Astrocyte (in vitro differentiated cells and primary cell): ENCODE measurements around the gene LRBA. TPM values are rescaled to one million over a fixed set of nuclear protein-coding genes. Genes with fewer than 3 reads are reported as not detected.

ENCODE experiments used
- DNase-seq: peaks from one replicate; pipeline ENCODE4 v3.0.0-alpha.2; 2010; ENCODE audit warnings: low read depth
- FAIRE-seq: peaks from 2 replicates; lab custom pipeline; 2011; peaks lifted over from hg19 to GRCh38; lab: Jason Lieb, UNC
- H2AFZ ChIP-seq: 2 replicates; pipeline ENCODE4 v1.6.0; 2012; ENCODE audit warnings: low read depth, low read length, inconsistent platforms
- H3K27ac ChIP-seq: 2 replicates; pipeline ENCODE4 v1.5.1; 2011; ENCODE audit warnings: low read depth, low read length, inconsistent platforms
- H3K27me3 ChIP-seq: 2 replicates; pipeline ENCODE4 v1.6.0; 2011; ENCODE audit warnings: low read length, inconsistent platforms; ENCODE audit not compliant: insufficient read depth
- H3K36me3 ChIP-seq: 2 replicates; pipeline ENCODE4 v1.5.1; 2011; ENCODE audit warnings: low read length, inconsistent platforms; ENCODE audit not compliant: insufficient read depth
- H3K4me1 ChIP-seq: 2 replicates; pipeline ENCODE4 v1.5.1; 2011; ENCODE audit warnings: low read length, inconsistent platforms; ENCODE audit not compliant: insufficient read depth
- H3K4me2 ChIP-seq: 2 replicates; pipeline ENCODE4 v1.6.0; 2012; ENCODE audit warnings: low read length, inconsistent platforms
- H3K4me3 ChIP-seq: 2 replicates; pipeline ENCODE4 v1.5.1; 2011; ENCODE audit warnings: low read depth, mild to moderate bottlenecking, low read length, inconsistent platforms; ENCODE audit not compliant: insufficient read depth
- H3K79me2 ChIP-seq: 2 replicates; pipeline ENCODE4 v1.6.0; 2012; ENCODE audit warnings: mild to moderate bottlenecking, low read length, inconsistent platforms; ENCODE audit not compliant: insufficient read depth
- H3K9ac ChIP-seq: 2 replicates; pipeline ENCODE4 v1.6.0; 2012; ENCODE audit warnings: mild to moderate bottlenecking, low read length, inconsistent platforms
- H3K9me3 ChIP-seq: 2 replicates; pipeline ENCODE4 v1.5.1; 2012; ENCODE audit warnings: low read depth, mild to moderate bottlenecking, low read length, inconsistent platforms; ENCODE audit not compliant: insufficient read depth
- H4K20me1 ChIP-seq: 2 replicates; pipeline ENCODE4 v1.6.0; 2012; ENCODE audit warnings: low read length, inconsistent platforms; ENCODE audit not compliant: insufficient read depth
- H3K27ac Mint-ChIP-seq: one replicate; pipeline ENCODE4 v1.8.0; 2021; ENCODE audit warnings: mild to moderate bottlenecking, mixed read lengths; ENCODE audit not compliant: unreplicated experiment
- H3K27me3 Mint-ChIP-seq: one replicate; pipeline ENCODE4 v1.8.0; 2021; ENCODE audit warnings: low read depth, mixed read lengths; ENCODE audit not compliant: unreplicated experiment
- H3K36me3 Mint-ChIP-seq: one replicate; pipeline ENCODE4 v1.8.0; 2021; ENCODE audit warnings: low read depth, mixed read lengths; ENCODE audit not compliant: unreplicated experiment
- H3K4me1 Mint-ChIP-seq: one replicate; pipeline ENCODE4 v1.8.0; 2021; ENCODE audit warnings: low read depth, mixed read lengths; ENCODE audit not compliant: unreplicated experiment
- H3K4me3 Mint-ChIP-seq: one replicate; pipeline ENCODE4 v1.8.0; 2021; ENCODE audit warnings: mild to moderate bottlenecking, moderate library complexity, mixed read lengths; ENCODE audit not compliant: unreplicated experiment
- H3K9me3 Mint-ChIP-seq: one replicate; pipeline ENCODE4 v1.8.0; 2021; ENCODE audit warnings: mild to moderate bottlenecking, mixed read lengths; ENCODE audit not compliant: unreplicated experiment
- EZH2 ChIP-seq: IDR thresholded peaks from 2 replicates; pipeline ENCODE4 v1.6.1; 2012; ENCODE audit warnings: mild to moderate bottlenecking, low read length, inconsistent platforms; ENCODE audit not compliant: insufficient read depth
- total RNA-seq: library from RNA; stranded (reverse); gene quantifications from 2 replicates; pipeline ENCODE4 v1.2.1, GENCODE V29; 2021
- TF ChIP-seq, protein P1 (sequence below): IDR thresholded peaks from 2 replicates; pipeline ENCODE4 v1.5.1; 2011; ENCODE audit warnings: low read depth, mild to moderate bottlenecking, inconsistent platforms, low read length, moderate library complexity; ENCODE audit not compliant: insufficient read depth

LRBA gene
- total RNA-seq, 1 donor from 2014 or later, result 25.3 TPM

DNA sequence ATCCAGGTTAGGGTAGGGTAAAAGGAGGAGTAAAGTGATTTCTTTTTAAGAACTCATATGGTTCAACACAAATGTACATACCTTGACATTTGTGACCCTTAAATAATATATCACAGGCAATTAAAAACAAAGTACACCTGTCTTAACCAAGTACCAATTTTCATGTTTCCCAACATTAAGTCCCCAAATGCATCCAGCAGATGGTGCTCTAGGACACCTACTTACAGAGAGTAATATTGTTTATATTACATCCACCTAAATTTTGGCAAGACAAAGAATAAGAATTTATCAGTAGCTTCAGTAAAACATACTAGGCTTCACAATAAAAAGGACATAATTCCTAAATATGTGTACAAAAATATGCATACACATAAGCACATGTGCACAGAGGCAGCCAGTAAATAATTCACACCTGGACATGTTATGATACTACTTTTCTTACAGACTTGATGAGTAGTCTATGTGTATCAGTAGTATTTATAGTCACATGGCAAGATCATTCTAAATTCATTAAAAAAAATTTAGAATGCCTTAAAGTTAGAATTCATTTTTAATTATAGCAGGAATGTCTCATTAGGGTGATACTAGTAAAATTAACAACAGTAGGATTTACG lies 717.1 kb downstream of the LRBA start:
- no peak overlapping the region for H3K4me2 ChIP-seq
- H3K27ac ChIP-seq, result no peak overlapping the region
- H3K79me2 ChIP-seq, result no peaks in the 10 kb centered on the region
- Mint-ChIP-seq H3K9me3 (no peaks in the 10 kb centered on the region), H3K36me3 (no peaks in the 10 kb centered on the region), H3K27ac (no peak overlapping the region), H3K27me3 (no peaks in the 10 kb centered on the region), H3K4me1 (peaks cover 10% of the 10 kb centered on the region), H3K4me3 (no peak overlapping the region)
- no peaks in the 10 kb centered on the region for H4K20me1 ChIP-seq
- no peak overlapping the region for H3K4me3 ChIP-seq
- TF ChIP-seq, protein P1, sequence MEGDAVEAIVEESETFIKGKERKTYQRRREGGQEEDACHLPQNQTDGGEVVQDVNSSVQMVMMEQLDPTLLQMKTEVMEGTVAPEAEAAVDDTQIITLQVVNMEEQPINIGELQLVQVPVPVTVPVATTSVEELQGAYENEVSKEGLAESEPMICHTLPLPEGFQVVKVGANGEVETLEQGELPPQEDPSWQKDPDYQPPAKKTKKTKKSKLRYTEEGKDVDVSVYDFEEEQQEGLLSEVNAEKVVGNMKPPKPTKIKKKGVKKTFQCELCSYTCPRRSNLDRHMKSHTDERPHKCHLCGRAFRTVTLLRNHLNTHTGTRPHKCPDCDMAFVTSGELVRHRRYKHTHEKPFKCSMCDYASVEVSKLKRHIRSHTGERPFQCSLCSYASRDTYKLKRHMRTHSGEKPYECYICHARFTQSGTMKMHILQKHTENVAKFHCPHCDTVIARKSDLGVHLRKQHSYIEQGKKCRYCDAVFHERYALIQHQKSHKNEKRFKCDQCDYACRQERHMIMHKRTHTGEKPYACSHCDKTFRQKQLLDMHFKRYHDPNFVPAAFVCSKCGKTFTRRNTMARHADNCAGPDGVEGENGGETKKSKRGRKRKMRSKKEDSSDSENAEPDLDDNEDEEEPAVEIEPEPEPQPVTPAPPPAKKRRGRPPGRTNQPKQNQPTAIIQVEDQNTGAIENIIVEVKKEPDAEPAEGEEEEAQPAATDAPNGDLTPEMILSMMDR, result peak; percentile 65
- no peak for TF ChIP-seq EZH2
- peak; percentile 48 for DNase-seq
- H3K9me3 ChIP-seq, result no peaks in the 10 kb centered on the region
- peaks cover 7% of the 10 kb centered on the region for H3K4me1 ChIP-seq
- H3K9ac ChIP-seq, result no peak overlapping the region
- peak; percentile 91 for FAIRE-seq
- H3K27me3 ChIP-seq, result no peaks in the 10 kb centered on the region
- no peak overlapping the region for H2AFZ ChIP-seq
- H3K36me3 ChIP-seq, result no peaks in the 10 kb centered on the region

DNA sequence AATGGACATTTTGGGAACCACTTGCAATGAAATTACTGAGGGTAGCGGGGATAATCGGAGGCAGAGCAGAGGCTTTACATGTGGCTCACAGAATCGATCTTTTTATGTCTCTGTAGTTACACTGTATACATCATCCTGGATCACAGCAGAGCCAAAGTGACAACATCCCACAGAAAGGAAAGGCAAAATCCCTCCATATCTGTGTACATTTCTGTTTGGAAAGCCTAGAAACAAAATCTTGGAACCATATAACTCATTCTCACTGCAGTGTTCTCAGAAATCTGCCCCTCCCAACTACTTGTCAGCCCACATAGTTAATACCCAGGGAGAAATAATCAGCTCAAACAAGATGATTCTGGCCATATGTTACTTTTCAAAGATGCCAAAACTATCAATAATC lies 725.2 kb downstream of the LRBA start:
- H3K9me3 ChIP-seq, result no peaks in the 10 kb centered on the region
- H3K4me3 ChIP-seq, result no peak overlapping the region
- Mint-ChIP-seq H3K27ac (no peak overlapping the region), H3K36me3 (no peaks in the 10 kb centered on the region), H3K4me1 (peaks cover 5% of the 10 kb centered on the region), H3K27me3 (no peaks in the 10 kb centered on the region), H3K4me3 (no peak overlapping the region), H3K9me3 (no peaks in the 10 kb centered on the region)
- no peaks in the 10 kb centered on the region for H3K27me3 ChIP-seq
- H3K27ac ChIP-seq, result no peak overlapping the region
- FAIRE-seq (no peak), DNase-seq (no peak)
- H3K4me2 ChIP-seq, result no peak overlapping the region
- no peak overlapping the region for H2AFZ ChIP-seq
- no peaks in the 10 kb centered on the region for H3K79me2 ChIP-seq
- no peaks in the 10 kb centered on the region for H3K4me1 ChIP-seq
- no peak overlapping the region for H3K9ac ChIP-seq
- no peaks in the 10 kb centered on the region for H4K20me1 ChIP-seq
- H3K36me3 ChIP-seq, result no peaks in the 10 kb centered on the region
- no peak for TF ChIP-seq EZH2
- TF ChIP-seq, protein P1, result no peak

DNA sequence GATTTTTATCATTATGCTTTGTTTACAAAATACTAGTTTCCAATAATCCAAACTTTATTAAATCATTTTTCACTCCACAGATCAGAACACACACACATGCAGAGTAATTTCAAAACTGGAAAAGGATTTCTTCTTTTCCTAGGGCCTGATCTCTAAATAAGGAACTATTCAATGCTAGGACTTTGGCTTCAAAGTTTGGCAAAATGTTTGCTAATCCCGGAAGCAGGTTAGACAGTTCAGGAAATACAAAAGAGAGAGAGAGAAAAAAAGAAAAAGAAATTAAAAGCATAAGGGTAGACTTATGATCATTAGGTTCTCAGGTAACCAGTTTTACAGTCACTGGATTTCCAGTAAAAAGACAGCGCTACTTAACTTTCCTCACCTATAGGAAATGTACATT lies 725.9 kb downstream of the LRBA start:
- Mint-ChIP-seq H3K4me1 (peaks cover 5% of the 10 kb centered on the region), H3K27me3 (no peaks in the 10 kb centered on the region), H3K36me3 (no peaks in the 10 kb centered on the region), H3K27ac (no peak overlapping the region), H3K4me3 (no peak overlapping the region), H3K9me3 (no peaks in the 10 kb centered on the region)
- DNase-seq (no peak), FAIRE-seq (no peak)
- Histone ChIP-seq H3K4me1 (peaks cover 6% of the 10 kb centered on the region), H3K79me2 (no peaks in the 10 kb centered on the region), H3K4me2 (no peak overlapping the region), H4K20me1 (no peaks in the 10 kb centered on the region), H3K4me3 (no peak overlapping the region), H3K9me3 (no peaks in the 10 kb centered on the region), H3K27me3 (no peaks in the 10 kb centered on the region), H3K9ac (no peak overlapping the region), H3K27ac (no peak overlapping the region), H3K36me3 (no peaks in the 10 kb centered on the region), H2AFZ (no peak overlapping the region)
- TF ChIP-seq, protein P1, result no peak
- TF ChIP-seq EZH2, result no peak
